H1 (cell line): ENCODE results near the gene ZNF200.

Source experiments
- ATF3 ChIP-seq: IDR thresholded peaks from 2 replicates; pipeline ENCODE4 v1.6.1; 2011; ENCODE audit warnings: low read depth, mild to moderate bottlenecking, low read length; ENCODE audit not compliant: insufficient read depth
- CBX5 ChIP-seq: fragments of 300-800, 300-1000 bp; sonication (generic); IDR thresholded peaks from 2 replicates; pipeline ENCODE4 v1.7.1; 2016; ENCODE audit warnings: antibody characterized with exemption, low read length, low read depth
- CTCF ChIP-seq, 3 experiments: IDR thresholded peaks; 1 replicate in 2 of 3; 2 replicates in 1 of 3; pipeline versions ENCODE4 v1.5.1 to v1.6.1; 2011; ENCODE audit warnings: low read length in 3 of 3, mild to moderate bottlenecking in 3 of 3, inconsistent platforms in 2 of 3, low read depth in 1 of 3, moderate library complexity in 1 of 3; ENCODE audit not compliant: insufficient read depth in 1 of 3; ENCODE audit errors: control extremely low read depth in 1 of 3
- EZH2 ChIP-seq: fragments of 200-600 bp; sonication (generic); IDR thresholded peaks from 2 replicates; pipeline ENCODE4 v1.7.1; 2012; ENCODE audit warnings: low read depth, mild to moderate bottlenecking, moderate library complexity, low read length, inconsistent platforms; ENCODE audit not compliant: severe bottlenecking
- HDAC2 ChIP-seq, 2 experiments: fragments of 300-600 bp in 1 of 2; sonication (generic) in 1 of 2; IDR thresholded peaks; 2 replicates each; pipeline ENCODE4 v1.6.1; 2011 to 2012; ENCODE audit warnings: low read depth in 2 of 2, low read length in 2 of 2, mild to moderate bottlenecking in 2 of 2, moderate library complexity in 2 of 2, borderline replicate concordance in 1 of 2, inconsistent platforms in 1 of 2
- HDAC6 ChIP-seq: IDR thresholded peaks from one replicate; pipeline ENCODE4 v1.7.1; 2012; ENCODE audit warnings: low read depth, mild to moderate bottlenecking, inconsistent platforms, low read length, moderate library complexity
- MAX ChIP-seq: IDR thresholded peaks from 2 replicates; pipeline ENCODE4 v1.6.1; 2012; ENCODE audit warnings: inconsistent platforms
- POLR2AphosphoS5 ChIP-seq: IDR thresholded peaks from 2 replicates; pipeline ENCODE4 v1.6.1; 2011; ENCODE audit warnings: low read depth, low read length
- RBBP5 ChIP-seq: IDR thresholded peaks from 2 replicates; pipeline ENCODE4 v1.7.1; 2012; ENCODE audit warnings: low read depth, mild to moderate bottlenecking, inconsistent platforms, low read length, moderate library complexity, borderline replicate concordance
- SRF ChIP-seq: IDR thresholded peaks from 2 replicates; pipeline ENCODE4 v1.6.1; 2011; ENCODE audit warnings: mild to moderate bottlenecking, low read depth, low read length, moderate library complexity
- YY1 ChIP-seq: IDR thresholded peaks from 2 replicates; pipeline ENCODE4 v1.6.1; 2011; ENCODE audit warnings: low read depth, mild to moderate bottlenecking, low read length

GRCh38 chr16:3249451-3249850 is 14.5 kb upstream of the ZNF200 start:
- TF ChIP-seq HDAC2 (IDR thresholded peaks at IDR 0.05; ENCODE audit: borderline replicate concordance in 1 of 2, low read depth in 2 of 2, low read length in 2 of 2) (no peak), POLR2AphosphoS5 (no peak), CTCF (IDR thresholded peaks at IDR 0.05; ENCODE audit: control extremely low read depth in 1 of 3, insufficient read depth in 1 of 3, low read depth in 1 of 3, low read length in 3 of 3) (no peak), SRF (no peak), ATF3 (no peak), CBX5 (no peak), MAX (no peak), EZH2 (no peak), RBBP5 (no peak), HDAC6 (no peak), YY1 (no peak)
